Activated CD4-positive, CD25-positive, alpha-beta regulatory T cell (primary cell): Measurements from ENCODE around the gene VWC2L.

ENCODE experiments used
- DNase-seq, 4 experiments: peaks; one replicate each; lab custom pipeline; 2025; lab: John Stamatoyannopoulos, UW

VWC2L gene

GRCh38 chr2:214537929-214538328 lies 127.1 kb downstream of the VWC2L start:
- no peak for DNase-seq

GRCh38 chr2:214542295-214542694 lies 131.4 kb downstream of the VWC2L start:
- no peak for DNase-seq

- no peak for DNase-seq
Observed at GRCh38 chr2:214542866-214543265, 132.0 kb downstream of the VWC2L start.

- DNase-seq, result no peak
Observed at GRCh38 chr2:214543386-214543955, 132.6 kb downstream of the VWC2L start.

GRCh38 chr2:214545898-214546542 lies 135.2 kb downstream of the VWC2L start:
- no peak for DNase-seq

GRCh38 chr2:214547931-214548330 lies 137.1 kb downstream of the VWC2L start:
- DNase-seq, result no peak

GRCh38 chr2:214549946-214550345 lies 139.1 kb downstream of the VWC2L start:
- no peak for DNase-seq

GRCh38 chr2:214550786-214551185 lies 139.9 kb downstream of the VWC2L start:
- no peak for DNase-seq

- no peak for DNase-seq
Observed at GRCh38 chr2:214557884-214558283, 147.0 kb downstream of the VWC2L start.

- no peak for DNase-seq
Observed at GRCh38 chr2:214558341-214558740, 147.5 kb downstream of the VWC2L start.

GRCh38 chr2:214560176-214560575 lies 149.3 kb downstream of the VWC2L start:
- no peak for DNase-seq

GRCh38 chr2:214560618-214561190 lies 149.8 kb downstream of the VWC2L start:
- DNase-seq, result no peak

GRCh38 chr2:214565246-214565645 lies 154.4 kb downstream of the VWC2L start:
- no peak for DNase-seq

- DNase-seq, result no peak
Observed at GRCh38 chr2:214566457-214566856, 155.6 kb downstream of the VWC2L start.

- no peak for DNase-seq
Observed at GRCh38 chr2:214569419-214570035, 158.7 kb downstream of the VWC2L start.

- DNase-seq, result no peak
Observed at GRCh38 chr2:214574084-214574781, 163.4 kb downstream of the VWC2L start.

- no peak for DNase-seq
Observed at GRCh38 chr2:214575030-214575429, 164.2 kb downstream of the VWC2L start.

GRCh38 chr2:214575465-214575864 lies 164.6 kb downstream of the VWC2L start:
- DNase-seq, result no peak

GRCh38 chr2:214577769-214578168 lies 166.9 kb downstream of the VWC2L start:
- no peak for DNase-seq

GRCh38 chr2:214578442-214578841 lies 167.6 kb downstream of the VWC2L start:
- DNase-seq, result no peak

- DNase-seq, result no peak
Observed at GRCh38 chr2:214579035-214579434, 168.2 kb downstream of the VWC2L start.

- no peak for DNase-seq
Observed at GRCh38 chr2:214587442-214587841, 176.6 kb downstream of the VWC2L start.

GRCh38 chr2:214591366-214591765 lies 180.5 kb downstream of the VWC2L start:
- DNase-seq, result no peak
